ENCODE measurements around the gene YLPM1.

YLPM1 gene

GRCh38 chr14:74846168-74846567 is 83.1 kb downstream of the YLPM1 start:
- no peak for DNase-seq

- no peak for DNase-seq
Observed at GRCh38 chr14:74846968-74847665, 84.0 kb downstream of the YLPM1 start.

GRCh38 chr14:74848768-74849167 is 85.7 kb downstream of the YLPM1 start:
- DNase-seq: no peak

- DNase-seq: no peak
Observed at GRCh38 chr14:74852922-74853530, 89.9 kb downstream of the YLPM1 start.

GRCh38 chr14:74853581-74853980 is 90.5 kb downstream of the YLPM1 start:
- no peak for DNase-seq

GRCh38 chr14:74855021-74855420 is 91.9 kb downstream of the YLPM1 start:
- DNase-seq: no peak

- no peak for DNase-seq
Observed at GRCh38 chr14:74855945-74856344, 92.8 kb downstream of the YLPM1 start.

GRCh38 chr14:74856366-74856765 is 93.2 kb downstream of the YLPM1 start:
- no peak for DNase-seq

GRCh38 chr14:74858022-74858421 is 94.9 kb downstream of the YLPM1 start:
- no peak for DNase-seq

- DNase-seq: no peak
Observed at GRCh38 chr14:74859757-74860552, 96.8 kb downstream of the YLPM1 start.

- DNase-seq: peak; percentile 70
Observed at GRCh38 chr14:74860899-74861733, 98.0 kb downstream of the YLPM1 start.

GRCh38 chr14:74861734-74862090 is 98.6 kb downstream of the YLPM1 start:
- no peak for DNase-seq

GRCh38 chr14:74863274-74863673 is 100.2 kb downstream of the YLPM1 start:
- no peak for DNase-seq

GRCh38 chr14:74864198-74864597 is 101.1 kb downstream of the YLPM1 start:
- DNase-seq: no peak

- DNase-seq: no peak
Observed at GRCh38 chr14:74865156-74865555, 102.0 kb downstream of the YLPM1 start.

GRCh38 chr14:74866708-74867389 is 103.7 kb downstream of the YLPM1 start:
- DNase-seq: no peak

- DNase-seq: no peak
Observed at GRCh38 chr14:74867673-74868072, 104.6 kb downstream of the YLPM1 start.

GRCh38 chr14:74868739-74869138 is 105.6 kb downstream of the YLPM1 start:
- DNase-seq: no peak

- no peak for DNase-seq
Observed at GRCh38 chr14:74871819-74872218, 108.7 kb downstream of the YLPM1 start.

GRCh38 chr14:74875204-74875603 is 112.1 kb downstream of the YLPM1 start:
- DNase-seq: no peak

- no peak for DNase-seq
Observed at GRCh38 chr14:74875941-74876913, 113.1 kb downstream of the YLPM1 start, which contains the start of gene PROX2. TSS of gene PROX2 (minus strand) at chr14:74876145. CDS start at chr14:74863834, 12,311 bp downstream.

Data from SHP77 treated with DMSO at 0.1 percent for 48 hours (cell line).